IPS DF 4.7 (cell line): ENCODE measurements around the gene MMEL1.
"Not testable (repeated sequence)": the region's sequence is repeated elsewhere in the genome, so short reads cannot be mapped to it uniquely, and the experiment has no call there.

Experiments
- DNase-seq: peaks from one replicate; pipeline ENCODE4 v3.0.0-alpha.2; 2013; ENCODE audit warnings: low spot score; ENCODE audit errors: extremely low read depth

MMEL1 gene

DNA sequence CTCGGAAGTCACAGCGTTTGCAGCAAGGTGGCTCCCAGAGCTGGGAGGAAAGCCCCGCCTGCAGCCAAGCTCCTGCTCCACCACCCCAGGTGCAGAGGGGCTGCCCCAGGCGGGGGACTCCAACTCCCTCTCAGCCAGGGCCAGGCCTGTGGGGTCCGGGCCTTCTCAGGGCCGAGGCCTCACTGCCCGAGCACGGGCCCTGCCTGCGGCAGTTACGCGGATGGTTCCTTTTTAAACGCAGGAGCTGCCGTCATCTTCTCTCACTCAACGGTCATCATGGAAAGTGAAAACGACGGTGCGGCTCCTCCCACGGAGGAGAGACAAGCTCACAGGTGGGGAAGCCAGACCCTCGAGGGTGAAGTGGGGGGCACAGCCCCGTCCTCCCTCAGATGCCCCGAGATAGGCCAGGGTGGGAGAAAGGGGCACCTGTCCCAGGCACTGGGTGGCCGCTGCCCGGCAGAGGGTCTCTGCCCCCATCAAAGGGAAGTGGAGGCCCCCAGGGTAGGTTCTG, 55.2 kb downstream of the MMEL1 start:
- DNase-seq: not testable (repeated sequence)

GRCh38 chr1:2575801-2576663, 56.8 kb downstream of the MMEL1 start:
- DNase-seq: no peak

DNA sequence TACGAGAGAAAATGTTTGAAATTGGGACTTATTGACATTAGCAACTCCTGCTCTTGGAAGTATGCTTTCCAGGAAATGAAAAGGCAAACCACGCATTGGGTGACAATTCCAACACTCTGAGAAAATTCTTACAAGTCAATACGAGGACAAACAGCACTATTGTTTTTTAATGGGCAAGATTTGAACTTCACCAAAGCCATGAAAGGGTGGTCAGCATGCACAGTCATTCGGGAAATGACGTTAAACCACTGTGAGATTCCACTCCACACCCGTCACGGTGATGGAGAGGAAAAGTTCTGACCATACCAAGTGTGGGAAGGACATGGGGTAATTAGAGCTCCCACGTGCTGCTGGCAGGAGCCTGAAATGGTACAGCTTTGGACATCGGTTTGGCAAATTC, 58.5 kb downstream of the MMEL1 start:
- DNase-seq: no peak

DNA sequence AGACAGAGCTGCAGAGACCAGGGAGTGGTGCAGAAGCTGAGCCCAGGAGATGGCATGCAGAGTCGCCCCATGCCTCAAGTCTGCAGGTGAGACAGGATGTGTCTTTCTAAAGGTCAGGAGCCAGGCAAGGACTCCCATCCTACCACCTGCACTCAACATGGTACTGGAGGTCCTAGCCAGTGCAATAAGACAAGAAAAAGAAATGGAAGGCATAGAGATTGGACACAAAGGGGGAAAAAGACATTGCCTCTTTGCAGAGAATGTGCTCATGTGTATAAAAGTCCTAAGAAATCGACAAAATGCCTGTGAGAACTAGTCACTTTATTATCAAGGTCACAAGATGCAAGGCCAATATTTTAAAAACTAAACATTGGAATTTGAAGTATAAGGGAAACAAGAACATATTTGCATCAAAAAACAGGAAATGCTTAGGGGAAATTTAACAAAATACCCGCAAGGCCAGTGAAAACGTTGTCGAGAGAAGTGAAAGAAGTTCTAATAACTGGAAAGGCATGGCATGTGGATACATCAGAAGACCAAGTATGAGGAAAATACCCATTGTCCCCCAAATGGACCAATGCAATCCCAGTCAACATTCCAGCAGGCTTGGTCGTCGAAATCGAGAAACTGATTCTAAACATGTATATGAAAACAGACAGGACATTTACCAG, 59.4 kb downstream of the MMEL1 start:
- no peak for DNase-seq

DNA sequence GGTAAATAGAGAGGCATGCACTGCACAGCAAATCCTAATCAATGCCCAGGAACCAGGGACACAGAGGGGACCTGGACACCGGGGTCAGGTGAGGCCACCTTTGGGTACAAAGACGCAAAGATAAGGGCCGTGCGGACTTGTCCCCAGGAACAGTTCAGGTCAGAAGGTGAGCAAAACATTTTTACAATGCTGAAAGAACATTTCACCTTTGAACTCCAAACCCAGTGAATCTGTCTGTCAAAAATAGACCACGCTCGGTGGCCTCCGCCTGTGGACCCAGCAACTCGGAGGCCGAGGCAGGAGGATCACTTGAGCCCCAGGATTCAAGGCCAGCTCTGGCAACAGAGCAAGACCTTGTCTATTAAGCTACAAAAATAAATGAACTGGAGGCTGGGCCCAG, 61.5 kb downstream of the MMEL1 start:
- no peak for DNase-seq

GRCh38 chr1:2570332-2570731, 62.5 kb downstream of the MMEL1 start:
- no peak for DNase-seq

GRCh38 chr1:2569703-2570102, 63.1 kb downstream of the MMEL1 start:
- DNase-seq: not testable (repeated sequence)

GRCh38 chr1:2569060-2569459, 63.8 kb downstream of the MMEL1 start:
- DNase-seq: no peak

GRCh38 chr1:2568187-2568816, 64.5 kb downstream of the MMEL1 start:
- DNase-seq: not testable (repeated sequence)

DNA sequence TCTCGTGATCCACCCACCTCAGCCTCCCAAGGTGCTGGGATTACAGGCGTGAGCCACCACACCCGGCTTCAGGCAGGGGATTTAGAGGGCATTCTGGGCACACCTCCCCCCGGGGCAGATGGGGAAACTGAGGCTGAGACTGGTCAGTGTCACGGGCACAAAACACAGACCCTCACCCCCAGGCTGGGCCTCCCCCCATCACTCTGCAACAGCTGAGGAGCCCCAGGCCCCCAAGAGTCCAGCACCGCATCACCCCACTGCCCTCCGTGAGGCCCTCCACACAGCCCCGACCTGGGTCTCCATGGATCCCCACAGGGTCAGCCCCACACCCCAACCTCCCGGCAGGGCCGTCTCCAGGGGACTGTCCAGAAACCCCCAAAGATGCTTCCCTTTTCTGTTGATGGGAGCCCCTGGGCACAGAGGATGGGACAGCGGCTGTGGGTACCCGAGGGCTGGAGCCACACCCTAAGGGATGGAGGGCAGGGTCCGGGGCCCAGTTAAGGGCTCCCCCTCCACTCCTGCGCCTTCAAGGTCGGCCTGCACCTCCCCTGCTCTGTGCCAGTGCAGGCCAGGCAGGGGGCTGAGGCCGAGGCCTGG, 65.6 kb downstream of the MMEL1 start:
- no peak for DNase-seq

DNA sequence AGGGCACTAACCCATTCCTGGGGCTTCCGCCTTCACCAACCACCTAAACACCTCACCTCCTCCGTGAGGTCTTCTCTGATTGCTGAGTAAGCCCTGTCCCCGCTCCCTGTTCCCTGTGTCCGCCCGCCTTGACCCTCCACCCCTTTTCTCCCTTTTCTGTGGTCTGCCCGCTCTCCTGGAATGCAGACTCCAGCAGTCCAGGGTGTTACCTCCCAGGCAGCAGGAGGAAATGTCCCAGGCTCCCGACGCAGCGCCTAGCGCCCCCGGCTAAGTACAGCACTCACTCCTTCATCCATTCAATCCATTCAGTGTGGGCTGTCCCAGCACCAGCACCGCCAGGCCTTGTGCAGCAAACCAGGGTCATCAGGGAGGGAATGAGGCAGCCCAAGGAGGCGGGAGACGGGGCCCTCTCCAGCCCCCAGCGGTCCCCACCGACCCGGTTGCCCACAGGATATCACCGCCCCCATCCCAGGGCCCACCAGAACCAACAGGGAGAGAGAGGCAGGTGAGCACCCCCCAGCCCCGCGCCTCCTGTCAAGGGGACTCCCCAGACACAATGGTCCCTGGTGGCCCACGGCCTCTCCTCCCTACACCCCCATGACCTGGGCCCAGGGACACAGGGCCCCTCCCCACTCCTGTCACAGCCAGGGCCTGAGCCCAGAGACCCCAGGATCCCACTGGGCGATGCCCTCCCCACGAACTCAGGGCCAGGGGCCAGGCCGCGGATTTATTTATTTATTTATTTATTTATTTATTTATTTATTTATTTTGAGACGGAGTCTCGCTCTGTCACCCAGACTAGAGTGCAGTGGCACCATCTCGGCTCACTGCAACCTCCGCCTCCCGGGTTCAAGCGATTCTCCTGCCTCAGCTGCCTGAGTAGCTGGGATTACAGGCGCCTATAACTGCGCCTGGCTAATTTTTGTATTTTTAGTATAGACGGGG, 66.4 kb downstream of the MMEL1 start:
- DNase-seq: no peak

DNA sequence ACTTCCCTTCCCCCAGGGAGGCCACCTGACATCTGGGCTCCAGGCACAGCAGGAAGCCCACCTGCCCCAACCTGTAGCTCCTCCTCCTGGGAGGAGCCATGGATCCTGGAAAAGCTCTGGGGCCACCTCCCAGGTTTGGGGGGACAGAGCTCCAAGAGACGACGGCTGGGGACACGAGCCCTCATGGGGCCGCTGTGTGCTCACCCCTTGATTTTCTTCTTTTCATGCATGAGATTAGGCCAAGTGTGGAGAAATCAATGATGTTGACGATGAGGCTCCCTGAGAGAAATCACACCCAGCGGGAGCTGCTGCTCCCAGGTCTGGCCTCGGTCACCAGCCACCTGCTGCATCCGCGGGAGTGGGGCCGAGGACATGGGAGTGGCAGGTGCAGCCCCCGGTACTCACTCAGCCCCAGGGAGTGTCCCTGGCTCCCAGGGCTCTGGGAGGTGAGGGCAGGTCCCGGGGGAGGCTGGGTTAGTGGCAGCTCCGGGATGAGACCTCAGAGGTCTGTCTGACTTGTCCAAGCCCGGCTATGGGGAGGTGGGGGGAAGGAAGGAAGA, 67.9 kb downstream of the MMEL1 start:
- no peak for DNase-seq

DNA sequence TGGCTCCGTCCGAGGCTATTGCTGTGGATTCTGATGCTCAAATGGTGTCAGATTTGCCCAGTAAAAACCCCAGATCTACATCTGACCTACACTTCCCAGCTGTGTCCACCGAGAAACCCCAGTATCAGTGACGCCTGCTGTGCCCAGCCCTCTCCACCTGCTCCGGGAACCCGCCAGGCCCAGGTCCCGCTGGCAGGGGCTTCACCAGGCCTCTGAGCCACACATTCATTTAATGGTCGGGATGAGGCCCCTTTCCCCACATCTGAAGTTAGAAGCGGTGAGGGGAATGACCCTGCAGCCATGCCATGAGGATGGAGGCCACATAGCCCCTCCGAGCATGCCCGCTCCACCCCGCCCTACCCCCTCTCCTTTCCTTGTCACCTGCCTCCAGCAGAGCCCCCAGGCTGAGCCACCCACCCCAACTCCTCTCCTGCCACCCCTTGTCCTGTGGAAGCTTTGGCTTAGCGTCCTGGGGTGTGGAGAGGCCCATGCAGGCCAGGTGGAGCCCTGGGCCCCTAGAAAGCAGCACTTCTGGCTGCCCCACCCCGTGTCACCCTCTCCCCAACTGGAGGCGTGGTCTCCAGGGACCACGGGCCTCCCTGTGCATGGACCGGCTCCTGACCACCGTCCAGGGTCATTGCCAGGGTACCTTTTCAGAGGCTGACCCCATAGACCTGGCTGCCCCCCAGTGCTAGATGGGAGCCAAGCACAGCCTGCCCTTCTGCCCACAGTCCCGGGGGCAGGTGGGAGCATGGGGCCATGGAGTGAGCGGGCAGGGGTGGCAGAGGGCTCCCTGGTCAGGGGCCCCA, 68.6 kb downstream of the MMEL1 start:
- DNase-seq: no peak

GRCh38 chr1:2563205-2563604, 69.6 kb downstream of the MMEL1 start:
- DNase-seq: no peak

- DNase-seq: no peak
These were observed 70.6 kb downstream of the MMEL1 start for GRCh38 chr1:2561898-2562895.

GRCh38 chr1:2561446-2561845, 71.4 kb downstream of the MMEL1 start:
- no peak for DNase-seq

GRCh38 chr1:2560299-2561073, 72.3 kb downstream of the MMEL1 start:
- no peak for DNase-seq
